HEK293 (cell line): ENCODE results near the gene IMPG1.

Source experiments
- CTCF ChIA-PET: fragments of 350-600 bp; formaldehyde crosslinking; extraction: SDS; loops from one replicate; lab custom pipeline; 2021; ENCODE audit warnings: antibody characterized with exemption; lab: Yijun Ruan, JAX
- POLR2A ChIA-PET: fragments of 300-600 bp; formaldehyde crosslinking; extraction: SDS; loops from one replicate; lab custom pipeline; 2020; ENCODE audit warnings: antibody characterized with exemption, inconsistent platforms; lab: Yijun Ruan, JAX
- H3K27ac ChIP-seq: fragments of 200-500 bp; sonication (Bioruptor generic); 2 replicates; pipeline ENCODE4 v1.5.1; 2014; ENCODE audit warnings: low read depth, low read length, control low read depth, inconsistent platforms; ENCODE audit errors: extremely low read depth
- H3K36me3 ChIP-seq, 2 experiments: fragments of 200-500 bp in 1 of 2; sonication (Bioruptor generic) in 1 of 2; 1 replicate in 1 of 2; 2 replicates in 1 of 2; pipeline ENCODE4 v1.5.1; 2014 to 2017; ENCODE audit warnings: inconsistent platforms in 2 of 2, low read length in 2 of 2; ENCODE audit not compliant: control insufficient read depth in 2 of 2, insufficient read depth in 1 of 2
- H3K4me1 ChIP-seq: fragments of 200-500 bp; sonication (Bioruptor generic); 2 replicates; pipeline ENCODE4 v1.5.1; 2014; ENCODE audit warnings: mild to moderate bottlenecking, low read length, inconsistent platforms; ENCODE audit not compliant: control insufficient read depth, insufficient read depth
- H3K4me3 ChIP-seq: 2 replicates; pipeline ENCODE4 v1.5.1; 2011; ENCODE audit warnings: low read depth, mild to moderate bottlenecking, control low read depth, low read length, moderate library complexity
- H3K9me3 ChIP-seq: fragments of 200-500 bp; sonication (Bioruptor generic); 2 replicates; pipeline ENCODE4 v1.5.1; 2014; ENCODE audit warnings: low read depth, low read length, inconsistent platforms; ENCODE audit not compliant: control insufficient read depth, insufficient read depth
- BCL11A ChIP-seq: fragments of 450-650 bp; formaldehyde crosslinking; IDR thresholded peaks from 2 replicates; pipeline ENCODE4 v1.5.1; 2016; ENCODE audit warnings: low read depth, missing biosample characterization, missing genetic modification characterization
- HOXD13 ChIP-seq: sonication (generic); formaldehyde crosslinking; IDR thresholded peaks from 2 replicates; pipeline ENCODE4 v1.8.0; 2022; ENCODE audit warnings: missing genetic modification reagents, borderline replicate concordance
- SCRT1 ChIP-seq: fragments of 450-650 bp; formaldehyde crosslinking; IDR thresholded peaks from 2 replicates; pipeline ENCODE4 v1.5.1; 2016; ENCODE audit warnings: missing biosample characterization, missing genetic modification characterization, borderline replicate concordance
- ZNF561 ChIP-seq: fragments of 450-650 bp; IDR thresholded peaks from 2 replicates; pipeline ENCODE4 v1.5.1; 2018; ENCODE audit warnings: missing biosample characterization, missing genetic modification characterization, borderline replicate concordance
- ZNF791 ChIP-seq: fragments of 450-650 bp; formaldehyde crosslinking; IDR thresholded peaks from 2 replicates; pipeline ENCODE4 v1.5.1; 2016; ENCODE audit warnings: missing biosample characterization, missing genetic modification characterization
- TF ChIP-seq, protein P1 (sequence below): fragments of 450-650 bp; formaldehyde crosslinking; IDR thresholded peaks from 2 replicates; pipeline ENCODE4 v1.5.1; 2017; ENCODE audit warnings: missing biosample characterization, missing genetic modification characterization
- TF ChIP-seq, protein P2 (sequence below): fragments of 450-650 bp; formaldehyde crosslinking; IDR thresholded peaks from 2 replicates; pipeline ENCODE4 v1.5.1; 2016; ENCODE audit warnings: missing biosample characterization, missing genetic modification characterization
- TF ChIP-seq, protein P3 (sequence below): fragments of 450-650 bp; formaldehyde crosslinking; optimal IDR thresholded peaks from 2 replicates; pipeline ENCODE3; 2016; ENCODE audit warnings: missing biosample characterization, mild to moderate bottlenecking, missing genetic modification characterization
- TF ChIP-seq, protein P4 (sequence below): fragments of 450-650 bp; formaldehyde crosslinking; IDR thresholded peaks from 2 replicates; pipeline ENCODE4 v1.5.1; 2016; ENCODE audit warnings: missing biosample characterization, missing genetic modification characterization
- TF ChIP-seq, protein P5 (sequence below): fragments of 450-650 bp; formaldehyde crosslinking; IDR thresholded peaks from 2 replicates; pipeline ENCODE4 v1.5.1; 2016; ENCODE audit warnings: missing biosample characterization, missing genetic modification characterization
- TF ChIP-seq, protein P6 (sequence below): fragments of 450-650 bp; formaldehyde crosslinking; IDR thresholded peaks from 2 replicates; pipeline ENCODE4 v1.5.1; 2017; ENCODE audit warnings: missing biosample characterization, missing genetic modification characterization
- TF ChIP-seq, protein P7 (sequence below): fragments of 450-650 bp; formaldehyde crosslinking; conservative IDR thresholded peaks from 2 replicates; pipeline ENCODE4 v1.5.1; 2016; ENCODE audit warnings: low read depth, missing biosample characterization, missing genetic modification characterization

The IMPG1 gene

DNA sequence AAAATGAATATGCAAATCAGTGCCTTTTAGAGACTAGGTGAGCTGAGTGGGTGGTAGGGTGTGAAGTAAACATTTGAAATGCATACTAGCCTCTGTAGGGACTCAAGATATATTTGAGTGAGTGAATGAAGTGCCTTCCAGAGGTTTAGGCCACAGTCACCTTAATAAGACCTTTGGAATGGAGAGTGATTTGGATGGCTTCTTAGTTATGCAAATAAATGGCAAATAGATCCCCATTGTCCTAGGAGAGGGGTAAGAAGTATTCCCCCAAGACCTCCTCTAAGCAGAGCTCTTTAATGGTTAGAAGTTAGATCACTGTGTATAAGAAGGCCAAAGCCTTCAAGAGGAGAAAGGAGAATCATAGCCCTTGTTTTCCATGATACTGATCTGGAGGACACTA lies 47.8 kb upstream of the IMPG1 start:
- H3K27ac ChIP-seq: no peak overlapping the region
- ChIA-PET POLR2A (no interaction called here), CTCF (no interaction called here)
- H3K4me3 ChIP-seq: no peak overlapping the region
- TF ChIP-seq, protein P1, sequence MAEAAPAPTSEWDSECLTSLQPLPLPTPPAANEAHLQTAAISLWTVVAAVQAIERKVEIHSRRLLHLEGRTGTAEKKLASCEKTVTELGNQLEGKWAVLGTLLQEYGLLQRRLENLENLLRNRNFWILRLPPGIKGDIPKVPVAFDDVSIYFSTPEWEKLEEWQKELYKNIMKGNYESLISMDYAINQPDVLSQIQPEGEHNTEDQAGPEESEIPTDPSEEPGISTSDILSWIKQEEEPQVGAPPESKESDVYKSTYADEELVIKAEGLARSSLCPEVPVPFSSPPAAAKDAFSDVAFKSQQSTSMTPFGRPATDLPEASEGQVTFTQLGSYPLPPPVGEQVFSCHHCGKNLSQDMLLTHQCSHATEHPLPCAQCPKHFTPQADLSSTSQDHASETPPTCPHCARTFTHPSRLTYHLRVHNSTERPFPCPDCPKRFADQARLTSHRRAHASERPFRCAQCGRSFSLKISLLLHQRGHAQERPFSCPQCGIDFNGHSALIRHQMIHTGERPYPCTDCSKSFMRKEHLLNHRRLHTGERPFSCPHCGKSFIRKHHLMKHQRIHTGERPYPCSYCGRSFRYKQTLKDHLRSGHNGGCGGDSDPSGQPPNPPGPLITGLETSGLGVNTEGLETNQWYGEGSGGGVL (tag by site-specific recombination): no peak
- TF ChIP-seq, protein P2, sequence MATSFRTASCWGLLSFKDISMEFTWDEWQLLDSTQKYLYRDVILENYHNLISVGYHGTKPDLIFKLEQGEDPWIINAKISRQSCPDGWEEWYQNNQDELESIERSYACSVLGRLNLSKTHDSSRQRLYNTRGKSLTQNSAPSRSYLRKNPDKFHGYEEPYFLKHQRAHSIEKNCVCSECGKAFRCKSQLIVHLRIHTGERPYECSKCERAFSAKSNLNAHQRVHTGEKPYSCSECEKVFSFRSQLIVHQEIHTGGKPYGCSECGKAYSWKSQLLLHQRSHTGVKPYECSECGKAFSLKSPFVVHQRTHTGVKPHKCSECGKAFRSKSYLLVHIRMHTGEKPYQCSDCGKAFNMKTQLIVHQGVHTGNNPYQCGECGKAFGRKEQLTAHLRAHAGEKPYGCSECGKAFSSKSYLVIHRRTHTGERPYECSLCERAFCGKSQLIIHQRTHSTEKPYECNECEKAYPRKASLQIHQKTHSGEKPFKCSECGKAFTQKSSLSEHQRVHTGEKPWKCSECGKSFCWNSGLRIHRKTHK (tag by site-specific recombination): no peak
- TF ChIP-seq, protein P3, sequence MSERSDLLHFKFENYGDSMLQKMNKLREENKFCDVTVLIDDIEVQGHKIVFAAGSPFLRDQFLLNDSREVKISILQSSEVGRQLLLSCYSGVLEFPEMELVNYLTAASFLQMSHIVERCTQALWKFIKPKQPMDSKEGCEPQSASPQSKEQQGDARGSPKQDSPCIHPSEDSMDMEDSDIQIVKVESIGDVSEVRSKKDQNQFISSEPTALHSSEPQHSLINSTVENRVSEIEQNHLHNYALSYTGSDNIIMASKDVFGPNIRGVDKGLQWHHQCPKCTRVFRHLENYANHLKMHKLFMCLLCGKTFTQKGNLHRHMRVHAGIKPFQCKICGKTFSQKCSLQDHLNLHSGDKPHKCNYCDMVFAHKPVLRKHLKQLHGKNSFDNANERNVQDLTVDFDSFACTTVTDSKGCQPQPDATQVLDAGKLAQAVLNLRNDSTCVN (tag by site-specific recombination): no peak
- TF ChIP-seq, protein P4, sequence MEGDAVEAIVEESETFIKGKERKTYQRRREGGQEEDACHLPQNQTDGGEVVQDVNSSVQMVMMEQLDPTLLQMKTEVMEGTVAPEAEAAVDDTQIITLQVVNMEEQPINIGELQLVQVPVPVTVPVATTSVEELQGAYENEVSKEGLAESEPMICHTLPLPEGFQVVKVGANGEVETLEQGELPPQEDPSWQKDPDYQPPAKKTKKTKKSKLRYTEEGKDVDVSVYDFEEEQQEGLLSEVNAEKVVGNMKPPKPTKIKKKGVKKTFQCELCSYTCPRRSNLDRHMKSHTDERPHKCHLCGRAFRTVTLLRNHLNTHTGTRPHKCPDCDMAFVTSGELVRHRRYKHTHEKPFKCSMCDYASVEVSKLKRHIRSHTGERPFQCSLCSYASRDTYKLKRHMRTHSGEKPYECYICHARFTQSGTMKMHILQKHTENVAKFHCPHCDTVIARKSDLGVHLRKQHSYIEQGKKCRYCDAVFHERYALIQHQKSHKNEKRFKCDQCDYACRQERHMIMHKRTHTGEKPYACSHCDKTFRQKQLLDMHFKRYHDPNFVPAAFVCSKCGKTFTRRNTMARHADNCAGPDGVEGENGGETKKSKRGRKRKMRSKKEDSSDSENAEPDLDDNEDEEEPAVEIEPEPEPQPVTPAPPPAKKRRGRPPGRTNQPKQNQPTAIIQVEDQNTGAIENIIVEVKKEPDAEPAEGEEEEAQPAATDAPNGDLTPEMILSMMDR (tag by site-specific recombination): no peak
- TF ChIP-seq, protein P5, sequence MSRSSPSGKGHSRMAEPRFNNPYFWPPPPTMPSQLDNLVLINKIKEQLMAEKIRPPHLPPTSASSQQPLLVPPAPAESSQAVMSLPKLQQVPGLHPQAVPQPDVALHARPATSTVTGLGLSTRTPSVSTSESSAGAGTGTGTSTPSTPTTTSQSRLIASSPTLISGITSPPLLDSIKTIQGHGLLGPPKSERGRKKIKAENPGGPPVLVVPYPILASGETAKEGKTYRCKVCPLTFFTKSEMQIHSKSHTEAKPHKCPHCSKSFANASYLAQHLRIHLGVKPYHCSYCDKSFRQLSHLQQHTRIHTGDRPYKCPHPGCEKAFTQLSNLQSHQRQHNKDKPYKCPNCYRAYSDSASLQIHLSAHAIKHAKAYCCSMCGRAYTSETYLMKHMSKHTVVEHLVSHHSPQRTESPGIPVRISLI: no peak
- no peak for TF ChIP-seq HOXD13 (CRISPR knock-in tag)
- no peak for TF ChIP-seq ZNF791 (tag by site-specific recombination)
- TF ChIP-seq ZNF561 (tag by site-specific recombination): no peak
- no peak for TF ChIP-seq BCL11A
- no peak for TF ChIP-seq SCRT1
- TF ChIP-seq, protein P6, sequence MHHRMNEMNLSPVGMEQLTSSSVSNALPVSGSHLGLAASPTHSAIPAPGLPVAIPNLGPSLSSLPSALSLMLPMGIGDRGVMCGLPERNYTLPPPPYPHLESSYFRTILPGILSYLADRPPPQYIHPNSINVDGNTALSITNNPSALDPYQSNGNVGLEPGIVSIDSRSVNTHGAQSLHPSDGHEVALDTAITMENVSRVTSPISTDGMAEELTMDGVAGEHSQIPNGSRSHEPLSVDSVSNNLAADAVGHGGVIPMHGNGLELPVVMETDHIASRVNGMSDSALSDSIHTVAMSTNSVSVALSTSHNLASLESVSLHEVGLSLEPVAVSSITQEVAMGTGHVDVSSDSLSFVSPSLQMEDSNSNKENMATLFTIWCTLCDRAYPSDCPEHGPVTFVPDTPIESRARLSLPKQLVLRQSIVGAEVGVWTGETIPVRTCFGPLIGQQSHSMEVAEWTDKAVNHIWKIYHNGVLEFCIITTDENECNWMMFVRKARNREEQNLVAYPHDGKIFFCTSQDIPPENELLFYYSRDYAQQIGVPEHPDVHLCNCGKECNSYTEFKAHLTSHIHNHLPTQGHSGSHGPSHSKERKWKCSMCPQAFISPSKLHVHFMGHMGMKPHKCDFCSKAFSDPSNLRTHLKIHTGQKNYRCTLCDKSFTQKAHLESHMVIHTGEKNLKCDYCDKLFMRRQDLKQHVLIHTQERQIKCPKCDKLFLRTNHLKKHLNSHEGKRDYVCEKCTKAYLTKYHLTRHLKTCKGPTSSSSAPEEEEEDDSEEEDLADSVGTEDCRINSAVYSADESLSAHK (tag by site-specific recombination): no peak
- TF ChIP-seq, protein P7, sequence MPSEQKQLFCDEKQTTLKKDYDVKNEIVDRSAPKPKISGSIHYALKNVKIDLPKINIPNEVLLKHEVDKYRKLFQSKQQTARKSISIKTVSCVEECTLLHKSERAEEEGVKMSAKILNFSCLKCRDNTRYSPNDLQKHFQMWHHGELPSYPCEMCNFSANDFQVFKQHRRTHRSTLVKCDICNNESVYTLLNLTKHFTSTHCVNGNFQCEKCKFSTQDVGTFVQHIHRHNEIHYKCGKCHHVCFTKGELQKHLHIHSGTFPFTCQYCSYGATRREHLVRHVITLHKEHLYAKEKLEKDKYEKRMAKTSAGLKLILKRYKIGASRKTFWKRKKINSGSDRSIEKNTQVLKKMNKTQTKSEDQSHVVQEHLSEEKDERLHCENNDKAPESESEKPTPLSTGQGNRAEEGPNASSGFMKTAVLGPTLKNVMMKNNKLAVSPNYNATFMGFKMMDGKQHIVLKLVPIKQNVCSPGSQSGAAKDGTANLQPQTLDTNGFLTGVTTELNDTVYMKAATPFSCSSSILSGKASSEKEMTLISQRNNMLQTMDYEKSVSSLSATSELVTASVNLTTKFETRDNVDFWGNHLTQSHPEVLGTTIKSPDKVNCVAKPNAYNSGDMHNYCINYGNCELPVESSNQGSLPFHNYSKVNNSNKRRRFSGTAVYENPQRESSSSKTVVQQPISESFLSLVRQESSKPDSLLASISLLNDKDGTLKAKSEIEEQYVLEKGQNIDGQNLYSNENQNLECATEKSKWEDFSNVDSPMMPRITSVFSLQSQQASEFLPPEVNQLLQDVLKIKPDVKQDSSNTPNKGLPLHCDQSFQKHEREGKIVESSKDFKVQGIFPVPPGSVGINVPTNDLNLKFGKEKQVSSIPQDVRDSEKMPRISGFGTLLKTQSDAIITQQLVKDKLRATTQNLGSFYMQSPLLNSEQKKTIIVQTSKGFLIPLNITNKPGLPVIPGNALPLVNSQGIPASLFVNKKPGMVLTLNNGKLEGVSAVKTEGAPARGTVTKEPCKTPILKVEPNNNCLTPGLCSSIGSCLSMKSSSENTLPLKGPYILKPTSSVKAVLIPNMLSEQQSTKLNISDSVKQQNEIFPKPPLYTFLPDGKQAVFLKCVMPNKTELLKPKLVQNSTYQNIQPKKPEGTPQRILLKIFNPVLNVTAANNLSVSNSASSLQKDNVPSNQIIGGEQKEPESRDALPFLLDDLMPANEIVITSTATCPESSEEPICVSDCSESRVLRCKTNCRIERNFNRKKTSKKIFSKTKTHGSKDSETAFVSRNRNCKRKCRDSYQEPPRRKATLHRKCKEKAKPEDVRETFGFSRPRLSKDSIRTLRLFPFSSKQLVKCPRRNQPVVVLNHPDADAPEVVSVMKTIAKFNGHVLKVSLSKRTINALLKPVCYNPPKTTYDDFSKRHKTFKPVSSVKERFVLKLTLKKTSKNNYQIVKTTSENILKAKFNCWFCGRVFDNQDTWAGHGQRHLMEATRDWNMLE (tag by site-specific recombination): no peak
- H3K36me3 ChIP-seq: no peaks in the 10 kb centered on the region
- H3K4me1 ChIP-seq: no peaks in the 10 kb centered on the region; the same call in 1 of the 2 replicates
- H3K9me3 ChIP-seq: no peaks in the 10 kb centered on the region
